NB4 (cell line): ENCODE data around the gene WDFY3.

Experiments
- CTCF ChIP-seq: IDR thresholded peaks from one replicate; pipeline ENCODE4 v1.5.1; 2012; ENCODE audit warnings: low read depth, low read length
- MYC ChIP-seq: IDR thresholded peaks from 2 replicates; pipeline ENCODE4 v1.6.1; 2011; ENCODE audit warnings: low read depth, low read length
- POLR2A ChIP-seq: IDR thresholded peaks from 2 replicates; pipeline ENCODE4 v1.6.1; 2011; ENCODE audit warnings: mild to moderate bottlenecking; ENCODE audit not compliant: insufficient read length; ENCODE audit errors: extremely low read depth

GRCh38 chr4:84928089-84928488, 38.4 kb downstream of the WDFY3 start:
- TF ChIP-seq CTCF (no peak), POLR2A (no peak), MYC (no peak)
